Measurements from ENCODE around the gene ATP6V1G2. TPM values are rescaled to one million over a fixed set of nuclear protein-coding genes. Genes with fewer than 3 reads are reported as not detected.

ATP6V1G2 gene
- total RNA-seq, 1 donor from 2014 or later = 6.8 TPM

DNA sequence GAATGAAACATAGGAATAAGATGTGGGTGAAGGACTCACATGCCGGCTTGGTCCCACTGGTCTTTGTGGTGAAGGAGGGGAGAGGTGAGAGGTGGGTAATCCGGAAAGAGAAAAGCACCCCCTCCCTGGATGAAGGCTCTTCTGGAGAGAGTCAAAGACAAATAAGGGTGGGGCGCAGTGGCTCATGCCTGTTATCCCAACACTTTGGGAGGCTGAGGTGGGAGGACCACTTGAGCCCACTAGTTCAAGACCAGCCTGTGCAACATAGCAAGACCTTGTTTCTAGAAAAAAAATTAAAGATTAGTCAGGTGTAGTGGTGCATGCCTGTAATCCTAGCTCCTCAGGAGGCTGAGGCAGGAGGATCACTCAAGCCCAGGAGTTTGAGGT, 32.7 kb upstream of the ATP6V1G2 start:
- Mint-ChIP-seq H3K9me3 (no peaks in the 10 kb centered on the region), H3K4me3 (peak overlapping the region; percentile 42), H3K36me3 (no peaks in the 10 kb centered on the region), H3K27ac (no peak overlapping the region), H3K4me1 (peaks cover 15% of the 10 kb centered on the region), H3K27me3 (ENCODE audit: insufficient read depth, low read depth) (peaks cover 20% of the 10 kb centered on the region)
- Histone ChIP-seq H3K9me3 (ENCODE audit: low read depth) (no peaks in the 10 kb centered on the region), H3K9ac (no peak overlapping the region), H3K4me2 (no peak overlapping the region), H3K27ac (no peak overlapping the region), H4K20me1 (ENCODE audit: low read depth) (no peaks in the 10 kb centered on the region), H3K4me3 (no peak overlapping the region), H2AFZ (replicated peaks) (no peak overlapping the region), H3K27me3 (peaks cover 9% of the 10 kb centered on the region), H3F3A (ENCODE audit: low read depth) (no peaks in the 10 kb centered on the region), H3K79me2 (ENCODE audit: low read depth) (no peaks in the 10 kb centered on the region), H3K4me1 (peaks cover 11% of the 10 kb centered on the region), H3K36me3 (no peaks in the 10 kb centered on the region)
- TF ChIP-seq CTCF (IDR thresholded peaks at IDR 0.05) (no peak), EZH2 (IDR thresholded peaks at IDR 0.05) (no peak), EZH2phosphoT487 (IDR thresholded peaks at IDR 0.05) (no peak)
- no peak for DNase-seq (ENCODE audit: low spot score)

DNA sequence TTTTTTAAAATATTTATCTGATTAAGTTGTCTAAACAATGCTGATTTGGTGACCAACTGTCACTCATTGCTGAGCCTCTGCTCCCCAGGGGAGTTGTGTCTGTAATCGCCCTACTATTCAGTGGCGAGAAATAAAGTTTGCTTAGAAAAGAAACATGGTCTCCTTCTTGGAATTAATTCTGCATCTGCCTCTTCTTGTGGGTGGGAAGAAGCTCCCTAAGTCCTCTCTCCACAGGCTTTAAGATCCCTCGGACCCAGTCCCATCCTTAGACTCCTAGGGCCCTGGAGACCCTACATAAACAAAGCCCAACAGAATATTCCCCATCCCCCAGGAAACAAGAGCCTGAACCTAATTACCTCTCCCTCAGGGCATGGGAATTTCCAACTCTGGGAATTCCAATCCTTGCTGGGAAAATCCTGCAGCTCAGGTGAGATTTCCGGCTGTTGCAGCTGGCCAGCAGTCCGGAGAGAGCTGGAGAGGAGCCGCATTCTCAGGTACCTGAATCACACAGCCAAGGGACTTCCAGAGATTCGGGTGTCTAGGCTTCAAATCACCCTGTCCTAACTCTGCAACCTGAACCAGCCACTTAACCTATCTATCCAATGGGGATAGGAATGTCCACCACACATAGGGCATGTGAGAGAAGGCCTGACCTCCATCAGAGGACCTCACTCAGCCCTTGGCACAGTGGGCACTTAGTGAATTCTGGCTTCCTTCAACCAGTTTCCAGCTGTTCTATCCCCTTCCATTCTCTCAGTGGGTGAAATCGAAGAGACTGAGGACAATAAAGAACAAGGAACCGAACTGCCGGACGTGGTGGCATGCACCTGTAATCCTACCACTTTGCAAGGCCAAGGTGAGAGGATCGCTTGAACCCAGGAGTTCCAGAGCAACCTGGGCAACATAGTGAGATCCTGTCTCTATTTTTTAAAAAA, 32.0 kb upstream of the ATP6V1G2 start:
- H3K36me3 ChIP-seq = no peaks in the 10 kb centered on the region
- H3K9me3 ChIP-seq (ENCODE audit: low read depth) = no peaks in the 10 kb centered on the region
- Mint-ChIP-seq H3K4me1 (peaks cover 15% of the 10 kb centered on the region), H3K4me3 (peak overlapping the region; percentile 58), H3K9me3 (no peaks in the 10 kb centered on the region), H3K27me3 (ENCODE audit: insufficient read depth, low read depth) (peaks cover 22% of the 10 kb centered on the region), H3K27ac (no peak overlapping the region), H3K36me3 (no peaks in the 10 kb centered on the region)
- no peaks in the 10 kb centered on the region for H3K79me2 ChIP-seq (ENCODE audit: low read depth)
- H3F3A ChIP-seq (ENCODE audit: low read depth) = no peaks in the 10 kb centered on the region
- H3K4me2 ChIP-seq = no peak overlapping the region
- no peak overlapping the region for H2AFZ ChIP-seq (replicated peaks)
- TF ChIP-seq EZH2phosphoT487 (IDR thresholded peaks at IDR 0.05) (no peak), EZH2 (IDR thresholded peaks at IDR 0.05) (no peak), CTCF (IDR thresholded peaks at IDR 0.05) (no peak)
- no peak for DNase-seq (ENCODE audit: low spot score)
- H3K4me3 ChIP-seq = no peak overlapping the region
- H3K4me1 ChIP-seq = peaks cover 11% of the 10 kb centered on the region
- H3K27ac ChIP-seq = no peak overlapping the region
- H3K27me3 ChIP-seq = peaks cover 9% of the 10 kb centered on the region
- H3K9ac ChIP-seq = no peak overlapping the region
- no peaks in the 10 kb centered on the region for H4K20me1 ChIP-seq (ENCODE audit: low read depth)

DNA sequence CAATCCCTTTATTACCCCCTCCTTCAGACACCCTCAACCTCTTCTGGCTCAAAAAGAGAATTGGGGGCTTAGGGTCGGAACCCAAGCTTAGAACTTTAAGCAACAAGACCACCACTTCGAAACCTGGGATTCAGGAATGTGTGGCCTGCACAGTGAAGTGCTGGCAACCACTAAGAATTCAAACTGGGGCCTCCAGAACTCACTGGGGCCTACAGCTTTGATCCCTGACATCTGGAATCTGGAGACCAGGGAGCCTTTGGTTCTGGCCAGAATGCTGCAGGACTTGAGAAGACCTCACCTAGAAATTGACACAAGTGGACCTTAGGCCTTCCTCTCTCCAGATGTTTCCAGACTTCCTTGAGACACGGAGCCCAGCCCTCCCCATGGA, 31.2 kb upstream of the ATP6V1G2 start:
- Mint-ChIP-seq H3K27ac (no peak overlapping the region), H3K9me3 (no peaks in the 10 kb centered on the region)
- no peak overlapping the region for H3K9ac ChIP-seq

More for the DNA sequence above, 31.2 kb upstream of the ATP6V1G2 start:
- H3F3A ChIP-seq (ENCODE audit: low read depth) = no peaks in the 10 kb centered on the region
- no peak for DNase-seq (ENCODE audit: low spot score)
- H4K20me1 ChIP-seq (ENCODE audit: low read depth) = no peaks in the 10 kb centered on the region
- H3K27me3 ChIP-seq = peaks cover 9% of the 10 kb centered on the region
- H3K79me2 ChIP-seq (ENCODE audit: low read depth) = no peaks in the 10 kb centered on the region
- TF ChIP-seq CTCF (IDR thresholded peaks at IDR 0.05) = no peak
- TF ChIP-seq EZH2phosphoT487 (IDR thresholded peaks at IDR 0.05) = no peak
- no peak for TF ChIP-seq EZH2 (IDR thresholded peaks at IDR 0.05)
- no peak overlapping the region for H3K27ac ChIP-seq
- Mint-ChIP-seq H3K27me3 (ENCODE audit: insufficient read depth, low read depth) (peaks cover 27% of the 10 kb centered on the region), H3K4me3 (no peak overlapping the region), H3K4me1 (peaks cover 15% of the 10 kb centered on the region), H3K36me3 (no peaks in the 10 kb centered on the region)
- H2AFZ ChIP-seq (replicated peaks) = no peak overlapping the region
- no peaks in the 10 kb centered on the region for H3K9me3 ChIP-seq (ENCODE audit: low read depth)
- peaks cover 11% of the 10 kb centered on the region for H3K4me1 ChIP-seq
- H3K4me2 ChIP-seq = no peak overlapping the region
- no peak overlapping the region for H3K4me3 ChIP-seq
- H3K36me3 ChIP-seq = no peaks in the 10 kb centered on the region

Data from neural progenitor cell (in vitro differentiated cells).